Prostate gland (tissue), 2 donors: ENCODE measurements around the gene GOLGA6B. TPM values are rescaled to one million over a fixed set of nuclear protein-coding genes. Genes with fewer than 3 reads are reported as not detected.
"Not testable (repeated sequence)": the region's sequence is repeated elsewhere in the genome, so short reads cannot be mapped to it uniquely, and the experiment has no call there.

Experiments used
- DNase-seq: peaks from one replicate; pipeline ENCODE4 v3.0.0-alpha.2; 2019; ENCODE audit warnings: low spot score
- H3K27ac ChIP-seq, 2 donors: fragments of 200-600 bp; sonication (generic); 2 replicates each; pipeline ENCODE4 v1.5.1; 2017 to 2019
- H3K27me3 ChIP-seq: fragments of 200-600 bp; sonication (generic); replicated peaks from 2 replicates; pipeline ENCODE4 v1.5.1; 2019; ENCODE audit not compliant: insufficient read depth
- H3K36me3 ChIP-seq, 2 donors: fragments of 200-600 bp; sonication (generic); 1 replicate in 1 of 2; 2 replicates in 1 of 2; pipeline versions ENCODE4 v1.5.1 to v1.8.1; 2017 to 2019
- H3K4me1 ChIP-seq: fragments of 200-600 bp; sonication (generic); replicated peaks from 2 replicates; pipeline ENCODE4 v1.5.1; 2019
- H3K4me3 ChIP-seq, 2 donors: fragments of 200-600 bp; sonication (generic); 2 replicates each; pipeline ENCODE4 v1.5.1; 2017 to 2019
- H3K9me3 ChIP-seq: fragments of 200-600 bp; sonication (generic); 2 replicates; pipeline ENCODE4 v1.5.1; 2017
- POLR2A ChIP-seq: fragments of 450-650 bp; IDR thresholded peaks from one replicate; pipeline ENCODE4 v1.6.1; 2016; ENCODE audit warnings: antibody characterized with exemption, mild to moderate bottlenecking
- POLR2AphosphoS5 ChIP-seq: sonication (generic); formaldehyde crosslinking; IDR thresholded peaks from one replicate; pipeline ENCODE4 v1.6.1; 2017; ENCODE audit warnings: antibody characterized with exemption
- WGBS: methylation state at CpG from one replicate; pipeline ENCODE4 v1.1.5; 2018; 5-methylcytosine and 5-hydroxymethylcytosine counted together
- intact Hi-C: fragments of 100-400 bp; cut with DNase I; formaldehyde crosslinking; loops from one replicate; pipeline ENCODE4 v1.14.2; 2022
- total RNA-seq, 2 donors: library from RNA; depleted of rRNA; stranded (reverse); fragments of >200 nt; gene quantifications; one replicate each; pipeline ENCODE4 v1.1.0, GENCODE V29; 2016
- TF ChIP-seq, protein P1 (sequence below), 4 experiments: fragments of 200-600 bp in 2 of 4; fragments of 450-650 bp in 2 of 4; sonication (generic) in 2 of 4; IDR thresholded peaks; 1 replicate in 3 of 4; 2 replicates in 1 of 4; pipeline ENCODE4 v1.5.1; 2016 to 2019; ENCODE audit warnings: antibody characterized with exemption in 4 of 4, mild to moderate bottlenecking in 2 of 4, moderate library complexity in 2 of 4

Gene GOLGA6B
- total RNA-seq, 2 donors from 2014 or later: not detected

DNA sequence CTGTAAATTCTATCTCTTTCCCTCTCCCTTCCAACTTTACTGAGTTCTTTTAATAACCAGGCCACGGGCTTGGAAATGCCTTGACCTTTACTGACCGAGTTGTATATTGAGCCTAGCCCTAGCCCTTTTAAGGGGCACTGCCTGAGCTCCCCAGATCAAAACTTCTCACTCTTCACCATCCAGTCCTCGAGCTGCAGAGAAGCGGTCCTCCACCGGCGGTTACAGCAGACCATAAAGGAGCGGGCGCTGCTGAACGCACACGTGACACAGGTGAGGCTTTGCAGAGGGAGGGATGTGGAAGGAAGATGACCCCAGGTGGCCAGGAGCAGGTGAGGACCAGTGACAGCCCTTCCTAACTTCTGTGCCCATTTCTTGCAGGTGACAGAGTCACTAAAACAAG, 6.6 kb downstream of the GOLGA6B start:
- H3K27ac ChIP-seq, H3K4me3 ChIP-seq, H3K4me1 ChIP-seq, H3K27me3 ChIP-seq, H3K9me3 ChIP-seq, H3K36me3 ChIP-seq, DNase-seq, intact Hi-C loops: not testable (repeated sequence)
- 67% methylated on average over 10 of the region's 10 CpGs for WGBS

DNA sequence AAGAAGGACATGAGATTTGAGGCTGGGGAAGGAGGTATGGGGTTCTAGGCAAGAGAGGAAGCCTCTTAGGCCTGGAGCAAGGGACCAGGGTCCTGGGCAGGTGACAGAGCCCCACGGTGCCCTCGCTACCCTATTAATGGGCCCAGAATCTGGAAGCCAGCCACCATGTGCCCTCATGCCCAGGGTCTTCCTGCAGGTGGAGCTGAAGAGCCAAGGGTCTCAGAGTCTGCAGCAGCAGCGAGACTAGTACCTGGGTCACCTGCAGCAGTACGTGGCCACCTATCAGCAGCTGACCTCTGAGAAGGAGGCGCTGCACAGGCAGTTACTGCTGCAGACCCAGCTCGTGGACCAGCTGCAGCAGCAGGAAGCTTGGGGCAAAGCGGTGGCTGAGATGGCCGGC, 9.4 kb downstream of the GOLGA6B start:
- H3K4me1 ChIP-seq, H3K36me3 ChIP-seq, H3K9me3 ChIP-seq, DNase-seq, intact Hi-C loops, H3K4me3 ChIP-seq, H3K27me3 ChIP-seq, H3K27ac ChIP-seq: not testable (repeated sequence)
- 58% methylated on average over 2 of the region's 8 CpGs for WGBS

DNA sequence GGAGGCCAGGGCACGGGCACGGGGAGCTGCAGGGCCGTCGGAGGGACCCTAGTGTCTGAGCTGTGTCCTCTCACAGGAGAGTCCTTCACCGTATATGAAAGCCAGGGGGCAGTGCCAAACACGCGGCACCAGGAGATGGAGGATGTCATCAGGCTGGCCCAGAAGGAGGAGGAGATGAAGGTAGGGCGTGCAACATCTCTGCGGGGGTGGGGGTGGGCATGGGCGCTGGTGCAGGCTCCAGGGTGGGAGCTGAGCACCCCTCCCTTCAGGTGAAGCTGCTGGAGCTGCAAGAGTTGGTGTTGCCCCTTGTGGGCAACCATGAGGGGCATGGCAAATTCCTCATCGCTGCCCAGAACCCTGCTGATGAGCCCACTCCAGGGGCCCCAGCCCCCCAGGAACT, 11.2 kb downstream of the GOLGA6B start:
- WGBS: 49% methylated on average over 3 of the region's 11 CpGs
- H3K27ac ChIP-seq, DNase-seq, H3K4me1 ChIP-seq, H3K4me3 ChIP-seq, H3K27me3 ChIP-seq, H3K9me3 ChIP-seq, intact Hi-C loops, H3K36me3 ChIP-seq: not testable (repeated sequence)

DNA sequence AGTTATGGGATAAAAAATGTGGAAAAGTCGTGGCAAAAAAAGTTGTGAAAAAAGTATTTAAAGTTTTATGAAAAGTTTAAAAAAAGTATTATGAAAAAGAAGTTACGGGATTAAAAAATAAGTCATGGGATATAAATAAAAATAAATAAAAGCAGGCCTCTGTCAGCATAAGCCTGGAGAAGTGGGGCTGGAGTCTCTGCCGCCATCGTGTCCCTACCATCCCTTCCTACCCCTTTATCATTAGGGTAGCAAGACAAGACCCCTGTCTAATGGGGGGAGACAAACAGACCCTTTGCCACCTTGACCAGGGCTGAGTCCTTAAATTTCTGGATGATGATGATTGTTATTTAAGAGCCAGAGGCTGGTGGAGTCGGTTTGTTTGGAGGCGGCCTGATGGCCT, 15.3 kb downstream of the GOLGA6B start:
- H3K9me3 ChIP-seq, H3K27me3 ChIP-seq, H3K27ac ChIP-seq, H3K36me3 ChIP-seq, H3K4me1 ChIP-seq, intact Hi-C loops, H3K4me3 ChIP-seq, DNase-seq: not testable (repeated sequence)
- WGBS: 96% methylated on average over 3 of the region's 6 CpGs

DNA sequence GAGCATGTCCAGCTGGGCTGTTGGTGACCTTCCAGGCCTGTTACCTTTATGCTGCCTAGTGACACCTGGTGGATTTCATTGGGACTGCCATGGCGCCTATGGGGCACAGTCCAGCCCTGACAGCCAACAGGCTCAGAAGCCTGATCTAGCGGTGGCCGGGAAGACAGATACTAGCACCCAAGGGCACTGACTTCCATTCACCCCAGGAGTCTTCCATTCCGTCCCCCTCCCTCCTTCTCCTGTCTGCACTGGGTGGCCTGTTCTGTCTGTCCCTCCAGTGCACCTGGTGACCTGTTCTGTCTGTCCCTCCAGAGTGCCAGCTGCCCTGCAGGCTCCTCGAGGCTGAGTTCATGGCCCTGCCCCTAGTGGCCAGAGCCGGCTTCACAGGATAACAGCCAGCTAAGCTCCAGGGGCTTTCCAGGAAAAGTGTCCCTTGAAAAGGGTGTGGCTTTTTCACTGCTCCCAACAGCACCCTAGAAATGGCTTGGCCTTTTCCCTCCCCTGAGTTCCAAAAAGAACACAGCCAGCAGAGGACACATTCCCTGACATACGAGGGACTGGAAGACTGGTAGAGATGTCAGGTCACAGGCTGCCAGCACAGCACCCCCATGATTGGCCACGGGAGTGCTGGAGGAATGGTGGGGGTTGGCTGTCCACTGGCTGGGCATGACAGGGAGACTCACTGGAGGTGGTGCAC, 16.3 kb downstream of the GOLGA6B start:
- H3K27me3 ChIP-seq, H3K27ac ChIP-seq, H3K4me3 ChIP-seq, intact Hi-C loops, H3K9me3 ChIP-seq, H3K4me1 ChIP-seq, H3K36me3 ChIP-seq: not testable (repeated sequence)
- peak; percentile 71 for DNase-seq
- WGBS: 7% methylated on average over 8 of the region's 8 CpGs
- TF ChIP-seq, protein P1, sequence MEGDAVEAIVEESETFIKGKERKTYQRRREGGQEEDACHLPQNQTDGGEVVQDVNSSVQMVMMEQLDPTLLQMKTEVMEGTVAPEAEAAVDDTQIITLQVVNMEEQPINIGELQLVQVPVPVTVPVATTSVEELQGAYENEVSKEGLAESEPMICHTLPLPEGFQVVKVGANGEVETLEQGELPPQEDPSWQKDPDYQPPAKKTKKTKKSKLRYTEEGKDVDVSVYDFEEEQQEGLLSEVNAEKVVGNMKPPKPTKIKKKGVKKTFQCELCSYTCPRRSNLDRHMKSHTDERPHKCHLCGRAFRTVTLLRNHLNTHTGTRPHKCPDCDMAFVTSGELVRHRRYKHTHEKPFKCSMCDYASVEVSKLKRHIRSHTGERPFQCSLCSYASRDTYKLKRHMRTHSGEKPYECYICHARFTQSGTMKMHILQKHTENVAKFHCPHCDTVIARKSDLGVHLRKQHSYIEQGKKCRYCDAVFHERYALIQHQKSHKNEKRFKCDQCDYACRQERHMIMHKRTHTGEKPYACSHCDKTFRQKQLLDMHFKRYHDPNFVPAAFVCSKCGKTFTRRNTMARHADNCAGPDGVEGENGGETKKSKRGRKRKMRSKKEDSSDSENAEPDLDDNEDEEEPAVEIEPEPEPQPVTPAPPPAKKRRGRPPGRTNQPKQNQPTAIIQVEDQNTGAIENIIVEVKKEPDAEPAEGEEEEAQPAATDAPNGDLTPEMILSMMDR (IDR thresholded peaks at IDR 0.05): peak; percentile 28 to 81 (median 54)

DNA sequence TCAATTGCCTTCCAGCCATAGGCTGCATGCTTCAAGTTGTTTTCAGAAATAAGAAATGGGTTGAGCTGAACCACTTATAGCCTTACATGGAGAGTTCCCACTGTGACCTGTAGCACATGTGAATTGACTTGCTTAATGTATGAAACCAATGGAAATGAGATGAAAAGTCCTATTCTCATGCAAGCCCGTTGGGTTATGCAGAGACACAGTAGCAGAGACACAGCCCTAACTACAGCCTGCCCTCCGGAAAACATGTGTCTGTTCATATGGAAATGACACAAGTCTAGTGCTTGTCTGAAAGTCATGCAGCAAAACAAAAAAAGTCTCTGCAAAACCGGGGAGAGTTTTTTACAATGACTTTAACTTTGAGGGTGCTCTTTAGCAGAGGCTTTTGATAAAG, 17.0 kb downstream of the GOLGA6B start:
- H3K4me3 ChIP-seq: no peak overlapping the region
- WGBS: 24% methylated on average over 3 of the region's 3 CpGs
- no peaks in the 10 kb centered on the region for H3K36me3 ChIP-seq
- no peak overlapping the region for H3K27ac ChIP-seq
- H3K4me1 ChIP-seq: no peaks in the 10 kb centered on the region
- no peaks in the 10 kb centered on the region for H3K9me3 ChIP-seq
- intact Hi-C loops: no loop called here
- TF ChIP-seq, protein P1 (IDR thresholded peaks at IDR 0.05): no peak
- TF ChIP-seq POLR2AphosphoS5 (no peak), POLR2A (no peak)
- no peak for DNase-seq
- no peaks in the 10 kb centered on the region for H3K27me3 ChIP-seq

DNA sequence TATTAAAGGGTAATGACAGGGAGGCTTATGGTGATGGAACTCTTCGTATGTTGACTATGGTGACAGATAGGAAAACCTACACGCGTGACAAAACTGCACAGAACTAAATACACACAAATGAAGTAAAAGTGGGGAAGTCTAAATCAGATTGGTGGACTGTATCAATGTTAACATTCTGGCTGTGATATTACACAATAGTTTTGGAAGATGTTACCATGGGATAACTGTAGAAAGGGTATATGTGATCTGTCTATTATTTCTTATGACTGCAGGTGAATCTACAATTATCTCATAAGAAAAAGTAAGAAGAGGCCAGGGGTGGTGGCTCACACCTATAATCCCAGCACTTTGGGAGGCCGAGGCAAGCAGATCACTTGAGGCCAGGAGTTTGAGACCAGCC, 22.3 kb downstream of the GOLGA6B start:
- H3K27ac ChIP-seq: no peak overlapping the region
- no peaks in the 10 kb centered on the region for H3K4me1 ChIP-seq
- TF ChIP-seq POLR2AphosphoS5 (no peak), POLR2A (no peak)
- TF ChIP-seq, protein P1 (IDR thresholded peaks at IDR 0.05): no peak
- no peaks in the 10 kb centered on the region for H3K9me3 ChIP-seq
- no peaks in the 10 kb centered on the region for H3K27me3 ChIP-seq
- intact Hi-C loops: no loop called here
- H3K36me3 ChIP-seq: no peaks in the 10 kb centered on the region
- H3K4me3 ChIP-seq: no peak overlapping the region
- no peak for DNase-seq
- 92% methylated on average over 4 of the region's 4 CpGs for WGBS
